ENCODE results near the gene HSF4. TPM values are rescaled to one million over a fixed set of nuclear protein-coding genes. Genes with fewer than 3 reads are reported as not detected.

The HSF4 gene
- total RNA-seq, 1 donor from 2014 or later = 54.3 TPM

DNA sequence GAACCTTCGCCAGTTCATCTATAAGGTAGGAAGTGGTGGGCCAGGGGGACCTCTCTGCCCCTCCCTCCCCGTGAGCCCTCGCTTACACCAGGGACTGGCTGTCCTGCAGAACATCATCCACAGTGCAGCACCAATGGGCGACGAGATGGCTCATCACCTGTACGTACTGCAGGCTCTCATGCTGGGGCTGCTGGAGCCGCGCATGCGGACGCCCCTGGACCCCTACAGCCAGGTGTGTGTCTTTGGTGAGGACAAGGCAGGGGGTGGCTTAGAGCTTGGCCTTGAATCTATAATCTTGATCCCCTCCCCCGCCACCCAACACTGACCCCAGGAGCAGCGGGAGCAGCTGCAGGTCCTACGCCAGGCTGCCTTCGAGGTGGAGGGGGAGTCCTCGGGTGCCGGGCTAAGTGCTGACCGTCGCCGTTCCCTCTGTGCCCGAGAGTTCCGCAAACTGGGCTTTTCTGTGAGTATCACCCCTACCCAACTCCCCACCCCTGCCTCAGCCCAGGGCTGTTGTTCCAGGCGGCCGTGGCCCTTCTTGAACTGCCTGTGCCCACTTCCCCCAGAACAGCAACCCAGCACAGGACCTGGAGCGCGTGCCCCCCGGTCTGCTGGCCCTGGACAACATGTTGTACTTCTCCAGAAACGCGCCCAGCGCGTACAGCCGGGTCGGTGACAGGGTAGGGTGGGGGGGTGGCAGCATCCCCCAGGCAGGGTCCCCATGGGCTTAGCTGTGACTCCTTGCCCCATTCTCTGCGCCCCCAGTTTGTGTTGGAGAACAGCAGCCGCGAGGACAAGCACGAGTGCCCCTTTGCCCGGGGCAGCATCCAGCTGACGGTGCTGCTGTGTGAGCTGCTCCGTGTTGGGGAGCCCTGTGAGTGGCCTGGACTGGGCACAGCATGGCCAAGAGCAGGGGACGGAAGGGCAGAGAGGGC, 37.1 kb downstream of the HSF4 start:
- DNase-seq (ENCODE audit: extremely low spot score in 2 of 2) = no peak
- intact Hi-C loops (cut with DNase I) = no loop called here
- no peaks in the 10 kb centered on the region for H3K27me3 ChIP-seq
- H3K27ac ChIP-seq = no peak overlapping the region
- TF ChIP-seq POLR2AphosphoS5 (IDR thresholded peaks at IDR 0.05; ENCODE audit: insufficient read depth in 1 of 2, low read depth in 1 of 2) (no peak), POLR2A (IDR thresholded peaks at IDR 0.05) (no peak)
- TF ChIP-seq, protein P1, sequence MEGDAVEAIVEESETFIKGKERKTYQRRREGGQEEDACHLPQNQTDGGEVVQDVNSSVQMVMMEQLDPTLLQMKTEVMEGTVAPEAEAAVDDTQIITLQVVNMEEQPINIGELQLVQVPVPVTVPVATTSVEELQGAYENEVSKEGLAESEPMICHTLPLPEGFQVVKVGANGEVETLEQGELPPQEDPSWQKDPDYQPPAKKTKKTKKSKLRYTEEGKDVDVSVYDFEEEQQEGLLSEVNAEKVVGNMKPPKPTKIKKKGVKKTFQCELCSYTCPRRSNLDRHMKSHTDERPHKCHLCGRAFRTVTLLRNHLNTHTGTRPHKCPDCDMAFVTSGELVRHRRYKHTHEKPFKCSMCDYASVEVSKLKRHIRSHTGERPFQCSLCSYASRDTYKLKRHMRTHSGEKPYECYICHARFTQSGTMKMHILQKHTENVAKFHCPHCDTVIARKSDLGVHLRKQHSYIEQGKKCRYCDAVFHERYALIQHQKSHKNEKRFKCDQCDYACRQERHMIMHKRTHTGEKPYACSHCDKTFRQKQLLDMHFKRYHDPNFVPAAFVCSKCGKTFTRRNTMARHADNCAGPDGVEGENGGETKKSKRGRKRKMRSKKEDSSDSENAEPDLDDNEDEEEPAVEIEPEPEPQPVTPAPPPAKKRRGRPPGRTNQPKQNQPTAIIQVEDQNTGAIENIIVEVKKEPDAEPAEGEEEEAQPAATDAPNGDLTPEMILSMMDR (IDR thresholded peaks at IDR 0.05) = no peak
- no peaks in the 10 kb centered on the region for H3K9me3 ChIP-seq
- H3K36me3 ChIP-seq = peaks cover 1 to 35% of the 10 kb centered on the region in 2 donors
- H3K4me1 ChIP-seq = peaks cover 13% of the 10 kb centered on the region
- H3K4me3 ChIP-seq = no peak overlapping the region

DNA sequence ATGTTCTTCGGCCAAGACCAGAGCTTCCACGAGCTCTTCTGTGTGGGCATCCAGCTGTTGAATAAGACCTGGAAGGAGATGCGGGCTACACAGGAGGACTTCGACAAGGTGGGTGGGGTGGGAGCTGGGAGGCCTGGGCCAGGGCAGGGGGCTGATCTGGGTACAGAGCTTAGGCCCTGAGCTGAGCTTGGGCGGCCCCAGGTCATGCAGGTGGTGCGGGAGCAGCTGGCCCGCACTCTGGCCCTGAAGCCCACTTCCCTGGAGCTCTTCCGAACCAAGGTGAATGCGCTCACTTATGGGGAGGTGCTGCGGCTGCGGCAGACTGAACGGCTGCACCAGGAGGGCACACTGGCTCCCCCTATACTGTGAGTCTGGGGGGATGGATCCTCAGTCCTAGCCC, 37.9 kb downstream of the HSF4 start:
- DNase-seq (ENCODE audit: extremely low spot score in 2 of 2) = no peak
- TF ChIP-seq, protein P1 (IDR thresholded peaks at IDR 0.05) = no peak
- TF ChIP-seq POLR2AphosphoS5 (IDR thresholded peaks at IDR 0.05; ENCODE audit: insufficient read depth in 1 of 2, low read depth in 1 of 2) = no peak
- TF ChIP-seq POLR2A (IDR thresholded peaks at IDR 0.05) = no peak
- Histone ChIP-seq H3K36me3 (peaks cover 0 to 27% of the 10 kb centered on the region in 2 donors), H3K4me3 (no peak overlapping the region), H3K9me3 (no peaks in the 10 kb centered on the region), H3K27me3 (no peaks in the 10 kb centered on the region), H3K27ac (no peak overlapping the region), H3K4me1 (peaks cover 13% of the 10 kb centered on the region)
- intact Hi-C loops (cut with DNase I) = no loop called here

DNA sequence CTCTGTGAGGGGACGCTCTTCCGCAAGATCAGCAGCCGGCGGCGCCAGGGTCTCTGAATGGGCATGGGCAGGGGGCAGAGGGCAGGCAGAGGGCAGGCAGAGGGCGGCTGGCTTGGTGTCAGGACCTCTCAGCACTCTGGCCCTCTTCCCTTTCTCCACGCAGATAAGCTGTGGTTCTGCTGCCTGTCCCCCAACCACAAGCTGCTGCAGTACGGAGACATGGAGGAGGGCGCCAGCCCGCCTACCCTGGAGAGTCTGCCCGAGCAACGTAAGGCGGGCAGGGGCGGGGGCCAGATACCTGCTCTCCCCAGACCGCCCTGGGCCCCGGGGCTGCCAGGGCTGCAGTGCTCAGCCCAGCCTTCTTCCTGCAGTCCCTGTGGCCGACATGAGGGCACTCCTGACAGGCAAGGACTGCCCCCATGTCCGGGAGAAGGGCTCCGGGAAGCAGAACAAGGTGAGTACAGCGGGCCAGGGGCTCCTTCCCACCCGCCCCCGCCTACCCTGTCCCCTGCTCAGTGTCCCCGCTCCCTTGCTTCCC, 38.5 kb downstream of the HSF4 start:
- Histone ChIP-seq H3K4me3 (no peak overlapping the region), H3K36me3 (peaks cover 0 to 21% of the 10 kb centered on the region in 2 donors), H3K4me1 (peaks cover 13% of the 10 kb centered on the region), H3K27me3 (no peaks in the 10 kb centered on the region), H3K27ac (no peak overlapping the region), H3K9me3 (no peaks in the 10 kb centered on the region)
- no peak for TF ChIP-seq POLR2AphosphoS5 (IDR thresholded peaks at IDR 0.05; ENCODE audit: insufficient read depth in 1 of 2, low read depth in 1 of 2)
- TF ChIP-seq, protein P1 (IDR thresholded peaks at IDR 0.05) = no peak
- no peak for TF ChIP-seq POLR2A (IDR thresholded peaks at IDR 0.05)
- DNase-seq (ENCODE audit: extremely low spot score in 2 of 2) = no peak
- intact Hi-C loops (cut with DNase I) = no loop called here

DNA sequence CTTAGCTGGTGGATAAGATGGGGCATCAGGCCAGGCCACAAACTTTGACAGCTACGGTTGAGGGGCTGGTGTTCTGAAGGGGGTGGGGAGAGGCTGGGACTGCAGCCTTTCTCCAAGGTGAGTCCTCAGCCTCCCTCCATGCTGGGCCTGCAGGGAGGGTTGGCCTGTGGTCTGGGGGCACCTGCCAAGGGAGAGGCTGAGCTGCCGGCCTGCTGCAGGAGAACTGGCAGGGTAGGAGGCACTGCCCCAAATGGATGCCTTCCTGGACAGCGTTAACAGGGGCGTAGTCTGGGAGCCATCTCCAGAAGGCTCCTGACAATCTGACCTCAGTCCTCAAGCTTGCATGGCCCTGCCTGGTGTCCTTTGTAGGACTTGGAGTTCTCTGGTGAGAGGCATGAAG, 39.5 kb downstream of the HSF4 start:
- Histone ChIP-seq H3K4me1 (peaks cover 3% of the 10 kb centered on the region), H3K27me3 (no peaks in the 10 kb centered on the region), H3K36me3 (peaks cover 0 to 18% of the 10 kb centered on the region in 2 donors), H3K4me3 (no peak overlapping the region), H3K27ac (no peak overlapping the region), H3K9me3 (no peaks in the 10 kb centered on the region)
- no peak for DNase-seq (ENCODE audit: extremely low spot score in 2 of 2)
- TF ChIP-seq, protein P1 (IDR thresholded peaks at IDR 0.05) = no peak
- no peak for TF ChIP-seq POLR2A (IDR thresholded peaks at IDR 0.05)
- intact Hi-C loops (cut with DNase I) = no loop called here
